Sigmoid colon (tissue), 7 donors: ENCODE results near the gene NPTX2. TPM values are rescaled to one million over a fixed set of nuclear protein-coding genes. Genes with fewer than 3 reads are reported as not detected.

Experiments
- DNase-seq: peaks from one replicate; pipeline ENCODE4 v3.0.0-alpha.2; 2019
- H3K27ac ChIP-seq, 4 donors: fragments of 200-600 bp; sonication (generic); one replicate each; pipeline ENCODE4 v1.5.1; 2016 to 2019; ENCODE audit warnings: mild to moderate bottlenecking in 1 of 4
- H3K27me3 ChIP-seq, 3 donors: fragments of 200-600 bp; sonication (generic); one replicate each; pipeline ENCODE4 v1.5.1; 2019; ENCODE audit warnings: mild to moderate bottlenecking in 1 of 3
- H3K36me3 ChIP-seq, 4 donors: fragments of 200-600 bp; sonication (generic); one replicate each; pipeline ENCODE4 v1.5.1; 2016 to 2019
- H3K4me1 ChIP-seq, 4 donors: fragments of 200-600 bp; sonication (generic); one replicate each; pipeline ENCODE4 v1.5.1; 2017 to 2019
- H3K4me3 ChIP-seq, 4 donors: fragments of 200-600 bp; sonication (generic); one replicate each; pipeline ENCODE4 v1.5.1; 2017 to 2019; ENCODE audit warnings: mild to moderate bottlenecking in 2 of 4, moderate library complexity in 1 of 4
- H3K9me3 ChIP-seq, 4 donors: fragments of 200-600 bp in 3 of 4; sonication (generic) in 3 of 4; one replicate each; pipeline versions ENCODE4 v1.5.1 to v1.6.1; 2013 to 2019
- CTCF ChIP-seq, 4 experiments: fragments of 450-650 bp in 3 of 4; fragments of 200-600 bp in 1 of 4; IDR thresholded peaks; one replicate each; pipeline ENCODE4 v1.5.1; 2016 to 2019; ENCODE audit warnings: antibody characterized with exemption in 4 of 4, mild to moderate bottlenecking in 3 of 4, moderate library complexity in 2 of 4
- EP300 ChIP-seq, 4 donors: sonication (generic); formaldehyde crosslinking; IDR thresholded peaks; one replicate each; pipeline ENCODE4 v1.6.1; 2017; ENCODE audit warnings: antibody characterized with exemption in 4 of 4
- POLR2A ChIP-seq, 2 donors: fragments of 450-650 bp; IDR thresholded peaks; one replicate each; pipeline ENCODE4 v1.6.1; 2016; ENCODE audit warnings: antibody characterized with exemption in 2 of 2, mild to moderate bottlenecking in 2 of 2, moderate library complexity in 2 of 2
- POLR2AphosphoS5 ChIP-seq, 4 donors: sonication (generic); formaldehyde crosslinking; IDR thresholded peaks; one replicate each; pipeline ENCODE4 v1.6.1; 2017; ENCODE audit warnings: antibody characterized with exemption in 4 of 4
- WGBS, 2 donors: extraction: QIAGEN DNeasy Blood & Tissue Kit; methylation state at CpG; one replicate each; pipeline ENCODE4 v1.1.7; 2013; 5-methylcytosine and 5-hydroxymethylcytosine counted together
- intact Hi-C: fragments of 100-400 bp; cut with DNase I; formaldehyde crosslinking; loops from one replicate; pipeline ENCODE4 v1.15.1; 2023
- polyA plus RNA-seq, 3 donors: library from polyadenylated mRNA; stranded (reverse); fragments of 200-250 nt; gene quantifications; one replicate each; pipeline ENCODE4 v1.2.3, GENCODE V29; 2013
- total RNA-seq, 4 donors: library from RNA; depleted of rRNA; stranded (reverse); fragments of >200 nt; gene quantifications; one replicate each; pipeline ENCODE4 v1.1.0, GENCODE V29; 2016
- donor health status: healthy with polysubstance abuse.
- donor health status: Bipolar disorder and iron deficiency.
- donor health status: healthy.

Gene NPTX2
- total and polyA plus RNA-seq, 7 donors = 0.23 to 21.8 (median 8.1) TPM

- H3K27me3 ChIP-seq = peaks cover 0 to 3% (median 0%) of the 10 kb centered on the region in 3 donors
- H3K27ac ChIP-seq = no peak overlapping the region
- H3K4me3 ChIP-seq = no peak overlapping the region
- DNase-seq = no peak
- no peaks in the 10 kb centered on the region for H3K4me1 ChIP-seq
- H3K9me3 ChIP-seq = peaks cover 0 to 6% (median 2%) of the 10 kb centered on the region in 4 donors
- TF ChIP-seq CTCF (IDR thresholded peaks at IDR 0.05) (no peak), POLR2AphosphoS5 (IDR thresholded peaks at IDR 0.05) (no peak), POLR2A (IDR thresholded peaks at IDR 0.05) (no peak), EP300 (IDR thresholded peaks at IDR 0.05) (no peak)
- intact Hi-C loops = no loop called here
- WGBS, 2 donors = 68 to 80% methylated on average over 8 of the region's 8 CpGs
- no peaks in the 10 kb centered on the region for H3K36me3 ChIP-seq
Measured at GRCh38 chr7:98674461-98674860, 57.4 kb downstream of the NPTX2 start.

- intact Hi-C loops = no loop called here
- Histone ChIP-seq H3K27ac (no peak overlapping the region), H3K27me3 (peaks cover 0 to 3% (median 0%) of the 10 kb centered on the region in 3 donors), H3K9me3 (peaks cover 0 to 6% (median 2%) of the 10 kb centered on the region in 4 donors), H3K4me1 (no peaks in the 10 kb centered on the region), H3K4me3 (no peak overlapping the region), H3K36me3 (no peaks in the 10 kb centered on the region)
- DNase-seq = no peak
- 56 to 60% methylated on average over 9 of the region's 9 CpGs for WGBS, 2 donors
- TF ChIP-seq CTCF (IDR thresholded peaks at IDR 0.05) = no peak
- TF ChIP-seq POLR2AphosphoS5 (IDR thresholded peaks at IDR 0.05) = no peak
- no peak for TF ChIP-seq POLR2A (IDR thresholded peaks at IDR 0.05)
- TF ChIP-seq EP300 (IDR thresholded peaks at IDR 0.05) = no peak
Measured at GRCh38 chr7:98674881-98675280, 57.8 kb downstream of the NPTX2 start.

GRCh38 chr7:98678215-98678614 lies 61.1 kb downstream of the NPTX2 start:
- H3K27ac ChIP-seq = no peak overlapping the region
- no peak for TF ChIP-seq CTCF (IDR thresholded peaks at IDR 0.05)
- no peak for TF ChIP-seq POLR2AphosphoS5 (IDR thresholded peaks at IDR 0.05)
- TF ChIP-seq EP300 (IDR thresholded peaks at IDR 0.05) = no peak
- no peak for TF ChIP-seq POLR2A (IDR thresholded peaks at IDR 0.05)
- H3K4me3 ChIP-seq = no peak overlapping the region
- H3K4me1 ChIP-seq = no peaks in the 10 kb centered on the region
- H3K9me3 ChIP-seq = peaks cover 0 to 4% (median 2%) of the 10 kb centered on the region in 4 donors
- intact Hi-C loops = no loop called here
- H3K36me3 ChIP-seq = no peaks in the 10 kb centered on the region
- no peaks in the 10 kb centered on the region for H3K27me3 ChIP-seq
- no peak for DNase-seq
- WGBS, 2 donors = 88 to 93% methylated on average over 7 of the region's 7 CpGs

Other genes starting within 250 kb of the NPTX2 start
- gene BAIAP2L1, start 216.2 kb upstream of the NPTX2 start, total RNA-seq = 1 to 10 TPM in 1 of 4 donors, under 1 TPM in 3; 0.27 to 3.0 (median 0.51) TPM
- gene BAIAP2L1, start 216.2 kb upstream of the NPTX2 start, polyA plus RNA-seq = 10 to 100 TPM; 26.4 to 44.2 (median 34.7) TPM